ENCODE measurements around the gene NBEAL1. TPM values are rescaled to one million over a fixed set of nuclear protein-coding genes. Genes with fewer than 3 reads are reported as not detected.

NBEAL1 gene
- total and polyA plus RNA-seq, 2 experiments from 2014 or later, result 13.3 to 21.8 TPM

DNA sequence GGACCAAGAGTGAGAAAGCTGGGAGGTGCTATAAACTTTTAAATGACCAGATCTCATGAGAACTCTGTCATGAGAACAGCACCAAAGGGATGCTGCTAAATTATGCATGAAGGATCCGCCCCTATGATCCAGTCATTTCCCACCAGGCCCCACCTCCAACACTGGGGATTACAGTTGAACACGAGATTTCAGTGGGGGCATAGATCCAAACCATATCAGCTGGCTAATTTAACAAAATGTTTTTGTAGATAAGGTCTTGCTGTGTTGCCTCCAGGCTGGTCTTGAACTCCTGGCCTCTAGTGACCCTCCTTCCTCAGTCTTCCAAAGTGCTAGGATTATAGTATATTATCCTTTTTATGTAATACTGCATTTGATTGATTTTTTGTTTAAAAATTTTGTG lies 56.0 kb downstream of the NBEAL1 start (continued):
- TF ChIP-seq, protein P1, sequence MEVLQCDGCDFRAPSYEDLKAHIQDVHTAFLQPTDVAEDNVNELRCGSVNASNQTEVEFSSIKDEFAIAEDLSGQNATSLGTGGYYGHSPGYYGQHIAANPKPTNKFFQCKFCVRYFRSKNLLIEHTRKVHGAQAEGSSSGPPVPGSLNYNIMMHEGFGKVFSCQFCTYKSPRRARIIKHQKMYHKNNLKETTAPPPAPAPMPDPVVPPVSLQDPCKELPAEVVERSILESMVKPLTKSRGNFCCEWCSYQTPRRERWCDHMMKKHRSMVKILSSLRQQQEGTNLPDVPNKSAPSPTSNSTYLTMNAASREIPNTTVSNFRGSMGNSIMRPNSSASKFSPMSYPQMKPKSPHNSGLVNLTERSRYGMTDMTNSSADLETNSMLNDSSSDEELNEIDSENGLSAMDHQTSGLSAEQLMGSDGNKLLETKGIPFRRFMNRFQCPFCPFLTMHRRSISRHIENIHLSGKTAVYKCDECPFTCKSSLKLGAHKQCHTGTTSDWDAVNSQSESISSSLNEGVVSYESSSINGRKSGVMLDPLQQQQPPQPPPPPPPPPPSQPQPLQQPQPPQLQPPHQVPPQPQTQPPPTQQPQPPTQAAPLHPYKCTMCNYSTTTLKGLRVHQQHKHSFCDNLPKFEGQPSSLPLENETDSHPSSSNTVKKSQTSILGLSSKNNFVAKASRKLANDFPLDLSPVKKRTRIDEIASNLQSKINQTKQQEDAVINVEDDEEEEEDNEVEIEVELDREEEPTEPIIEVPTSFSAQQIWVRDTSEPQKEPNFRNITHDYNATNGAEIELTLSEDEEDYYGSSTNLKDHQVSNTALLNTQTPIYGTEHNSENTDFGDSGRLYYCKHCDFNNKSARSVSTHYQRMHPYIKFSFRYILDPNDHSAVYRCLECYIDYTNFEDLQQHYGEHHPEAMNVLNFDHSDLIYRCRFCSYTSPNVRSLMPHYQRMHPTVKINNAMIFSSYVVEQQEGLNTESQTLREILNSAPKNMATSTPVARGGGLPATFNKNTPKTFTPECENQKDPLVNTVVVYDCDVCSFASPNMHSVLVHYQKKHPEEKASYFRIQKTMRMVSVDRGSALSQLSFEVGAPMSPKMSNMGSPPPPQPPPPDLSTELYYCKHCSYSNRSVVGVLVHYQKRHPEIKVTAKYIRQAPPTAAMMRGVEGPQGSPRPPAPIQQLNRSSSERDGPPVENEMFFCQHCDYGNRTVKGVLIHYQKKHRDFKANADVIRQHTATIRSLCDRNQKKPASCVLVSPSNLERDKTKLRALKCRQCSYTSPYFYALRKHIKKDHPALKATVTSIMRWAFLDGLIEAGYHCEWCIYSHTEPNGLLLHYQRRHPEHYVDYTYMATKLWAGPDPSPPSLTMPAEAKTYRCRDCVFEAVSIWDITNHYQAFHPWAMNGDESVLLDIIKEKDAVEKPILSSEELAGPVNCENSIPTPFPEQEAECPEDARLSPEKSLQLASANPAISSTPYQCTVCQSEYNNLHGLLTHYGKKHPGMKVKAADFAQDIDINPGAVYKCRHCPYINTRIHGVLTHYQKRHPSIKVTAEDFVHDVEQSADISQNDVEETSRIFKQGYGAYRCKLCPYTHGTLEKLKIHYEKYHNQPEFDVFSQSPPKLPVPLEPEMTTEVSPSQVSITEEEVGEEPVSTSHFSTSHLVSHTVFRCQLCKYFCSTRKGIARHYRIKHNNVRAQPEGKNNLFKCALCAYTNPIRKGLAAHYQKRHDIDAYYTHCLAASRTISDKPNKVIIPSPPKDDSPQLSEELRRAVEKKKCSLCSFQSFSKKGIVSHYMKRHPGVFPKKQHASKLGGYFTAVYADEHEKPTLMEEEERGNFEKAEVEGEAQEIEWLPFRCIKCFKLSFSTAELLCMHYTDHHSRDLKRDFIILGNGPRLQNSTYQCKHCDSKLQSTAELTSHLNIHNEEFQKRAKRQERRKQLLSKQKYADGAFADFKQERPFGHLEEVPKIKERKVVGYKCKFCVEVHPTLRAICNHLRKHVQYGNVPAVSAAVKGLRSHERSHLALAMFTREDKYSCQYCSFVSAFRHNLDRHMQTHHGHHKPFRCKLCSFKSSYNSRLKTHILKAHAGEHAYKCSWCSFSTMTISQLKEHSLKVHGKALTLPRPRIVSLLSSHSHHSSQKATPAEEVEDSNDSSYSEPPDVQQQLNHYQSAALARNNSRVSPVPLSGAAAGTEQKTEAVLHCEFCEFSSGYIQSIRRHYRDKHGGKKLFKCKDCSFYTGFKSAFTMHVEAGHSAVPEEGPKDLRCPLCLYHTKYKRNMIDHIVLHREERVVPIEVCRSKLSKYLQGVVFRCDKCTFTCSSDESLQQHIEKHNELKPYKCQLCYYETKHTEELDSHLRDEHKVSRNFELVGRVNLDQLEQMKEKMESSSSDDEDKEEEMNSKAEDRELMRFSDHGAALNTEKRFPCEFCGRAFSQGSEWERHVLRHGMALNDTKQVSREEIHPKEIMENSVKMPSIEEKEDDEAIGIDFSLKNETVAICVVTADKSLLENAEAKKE (CRISPR knock-in tag; IDR thresholded peaks at IDR 0.05), result no peak

GRCh38 chr2:203071148-203071547 lies 56.5 kb downstream of the NBEAL1 start:
- no peak overlapping the region for H3K4me2 ChIP-seq
- peaks cover 9% of the 10 kb centered on the region; the same call in 1 of the 2 replicates for H3K36me3 ChIP-seq (ENCODE audit: insufficient read depth)
- H2AFZ ChIP-seq, result no peak overlapping the region
- H3K27ac ChIP-seq (ENCODE audit: low read depth), result no peak overlapping the region
- ATAC-seq (no peak), DNase-seq (ENCODE audit: low spot score) (no peak)
- H3K4me3 Mint-ChIP-seq, result no peak overlapping the region
- H3K79me2 ChIP-seq (replicated peaks; ENCODE audit: insufficient read depth), result no peaks in the 10 kb centered on the region
- no peaks in the 10 kb centered on the region for H3F3A ChIP-seq (replicated peaks; ENCODE audit: low read depth)
- H3K9me2 ChIP-seq (ENCODE audit: insufficient read depth), result no peaks in the 10 kb centered on the region
- H3K4me3 ChIP-seq, result no peak overlapping the region
- H3K27me3 Mint-ChIP-seq (ENCODE audit: insufficient read depth, low read depth, poor library complexity), result no peaks in the 10 kb centered on the region
- no peaks in the 10 kb centered on the region for H3K4me1 ChIP-seq (ENCODE audit: insufficient read depth)
- H3K27ac Mint-ChIP-seq, result no peak overlapping the region
- no peak for TF ChIP-seq STAT1 (IDR thresholded peaks at IDR 0.05; ENCODE audit: unreplicated experiment)
- H3K36me3 Mint-ChIP-seq (ENCODE audit: low read depth), result peaks cover 22% of the 10 kb centered on the region
- no peaks in the 10 kb centered on the region for H3K27me3 ChIP-seq (ENCODE audit: insufficient read depth)
- no peaks in the 10 kb centered on the region for H3K4me1 Mint-ChIP-seq
- no peaks in the 10 kb centered on the region for H4K20me1 ChIP-seq (replicated peaks; ENCODE audit: insufficient read depth)
- peaks cover 9% of the 10 kb centered on the region for H3K9me3 Mint-ChIP-seq

GRCh38 chr2:203072371-203072770 lies 57.7 kb downstream of the NBEAL1 start:
- ATAC-seq (no peak), DNase-seq (ENCODE audit: low spot score) (no peak)
- no peak overlapping the region for H2AFZ ChIP-seq
- Mint-ChIP-seq H3K4me3 (no peak overlapping the region), H3K9me3 (peaks cover 3% of the 10 kb centered on the region; the same call in 2 of the 3 replicates), H3K27ac (no peak overlapping the region; the same call in 1 of the 2 replicates), H3K27me3 (ENCODE audit: insufficient read depth, low read depth, poor library complexity) (no peaks in the 10 kb centered on the region), H3K36me3 (ENCODE audit: low read depth) (peaks cover 15% of the 10 kb centered on the region), H3K4me1 (no peaks in the 10 kb centered on the region)
- no peak overlapping the region for H3K4me3 ChIP-seq
- H4K20me1 ChIP-seq (replicated peaks; ENCODE audit: insufficient read depth), result no peaks in the 10 kb centered on the region
- H3K79me2 ChIP-seq (replicated peaks; ENCODE audit: insufficient read depth), result no peaks in the 10 kb centered on the region
- H3K9me2 ChIP-seq (ENCODE audit: insufficient read depth), result no peaks in the 10 kb centered on the region
- H3K36me3 ChIP-seq (ENCODE audit: insufficient read depth), result peaks cover 3% of the 10 kb centered on the region; the same call in 1 of the 2 replicates
- H3K4me2 ChIP-seq, result no peak overlapping the region
- H3K27ac ChIP-seq (ENCODE audit: low read depth), result no peak overlapping the region
- no peaks in the 10 kb centered on the region for H3K27me3 ChIP-seq (ENCODE audit: insufficient read depth)
- no peaks in the 10 kb centered on the region for H3F3A ChIP-seq (replicated peaks; ENCODE audit: low read depth)
- no peaks in the 10 kb centered on the region for H3K4me1 ChIP-seq (ENCODE audit: insufficient read depth)
- TF ChIP-seq NANOG (IDR thresholded peaks at IDR 0.05; ENCODE audit: borderline replicate concordance) (no peak), POLR2AphosphoS5 (IDR thresholded peaks at IDR 0.05; ENCODE audit: low read depth) (no peak), ZNF114 (CRISPR knock-in tag; IDR thresholded peaks at IDR 0.05) (no peak), STAT1 (IDR thresholded peaks at IDR 0.05; ENCODE audit: unreplicated experiment) (no peak), REST (IDR thresholded peaks at IDR 0.05; ENCODE audit: unreplicated experiment) (no peak), ETS1 (IDR thresholded peaks at IDR 0.05) (no peak), CTCF (conservative IDR thresholded peaks at IDR 0.05; ENCODE audit: low read depth in 2 of 2) (no peak)

Data from GM23338 (cell line).